OCI-LY7 (cell line): Measurements from ENCODE around the gene TRPC1.

Experiments
- CTCF ChIP-seq: fragments of 200-600 bp; sonication (generic); conservative IDR thresholded peaks from 2 replicates; pipeline ENCODE4 v1.5.1; 2014; ENCODE audit warnings: mild to moderate bottlenecking, antibody characterized with exemption, low read length, moderate library complexity, mixed read lengths
- EZH2phosphoT487 ChIP-seq: fragments of 200-600 bp; sonication (generic); IDR thresholded peaks from 2 replicates; pipeline ENCODE4 v1.6.1; 2018; ENCODE audit warnings: low read depth, borderline replicate concordance, mild to moderate bottlenecking, mixed run types, antibody characterized with exemption, low read length, moderate library complexity, mixed read lengths

DNA sequence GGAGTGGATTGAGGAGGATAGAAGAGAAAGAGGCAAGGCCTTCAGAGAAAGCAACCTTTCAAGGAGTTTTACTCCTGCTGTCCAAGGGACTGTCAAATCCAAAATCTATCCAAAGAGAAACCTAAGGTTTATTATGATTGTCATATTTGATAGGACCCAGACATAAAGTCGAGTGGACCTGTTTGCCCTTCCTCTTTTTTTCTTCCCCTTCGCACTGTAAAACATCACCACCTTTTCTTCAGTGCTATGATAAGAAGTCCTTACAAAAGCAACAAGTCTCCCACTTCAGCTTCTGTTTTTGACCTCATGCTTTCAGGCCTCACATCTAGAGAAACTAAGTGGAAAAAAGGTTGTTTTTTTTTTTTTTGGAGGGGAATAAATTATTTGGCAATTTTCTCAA lies 73.0 kb downstream of the TRPC1 start:
- TF ChIP-seq CTCF = no peak
- TF ChIP-seq EZH2phosphoT487 = no peak
